Epithelial cell of esophagus (primary cell): ENCODE results near the gene BRF1.
A peak's percentile ranks its signal among the peaks of the same experiment; 100 is the strongest.

Experiments used
- DNase-seq: peaks from one replicate; pipeline ENCODE4 v3.0.0; 2010; ENCODE audit warnings: low read depth
- H3K4me3 ChIP-seq: 2 replicates; pipeline ENCODE4 v1.5.1; 2011; ENCODE audit warnings: mild to moderate bottlenecking, low read length, control low read depth
- TF ChIP-seq, protein P1 (sequence below): IDR thresholded peaks from 2 replicates; pipeline ENCODE4 v1.5.1; 2011; ENCODE audit warnings: low read depth, mild to moderate bottlenecking, low read length, control low read depth, inconsistent platforms; ENCODE audit not compliant: insufficient read depth; ENCODE audit errors: missing control alignments

The BRF1 gene

DNA sequence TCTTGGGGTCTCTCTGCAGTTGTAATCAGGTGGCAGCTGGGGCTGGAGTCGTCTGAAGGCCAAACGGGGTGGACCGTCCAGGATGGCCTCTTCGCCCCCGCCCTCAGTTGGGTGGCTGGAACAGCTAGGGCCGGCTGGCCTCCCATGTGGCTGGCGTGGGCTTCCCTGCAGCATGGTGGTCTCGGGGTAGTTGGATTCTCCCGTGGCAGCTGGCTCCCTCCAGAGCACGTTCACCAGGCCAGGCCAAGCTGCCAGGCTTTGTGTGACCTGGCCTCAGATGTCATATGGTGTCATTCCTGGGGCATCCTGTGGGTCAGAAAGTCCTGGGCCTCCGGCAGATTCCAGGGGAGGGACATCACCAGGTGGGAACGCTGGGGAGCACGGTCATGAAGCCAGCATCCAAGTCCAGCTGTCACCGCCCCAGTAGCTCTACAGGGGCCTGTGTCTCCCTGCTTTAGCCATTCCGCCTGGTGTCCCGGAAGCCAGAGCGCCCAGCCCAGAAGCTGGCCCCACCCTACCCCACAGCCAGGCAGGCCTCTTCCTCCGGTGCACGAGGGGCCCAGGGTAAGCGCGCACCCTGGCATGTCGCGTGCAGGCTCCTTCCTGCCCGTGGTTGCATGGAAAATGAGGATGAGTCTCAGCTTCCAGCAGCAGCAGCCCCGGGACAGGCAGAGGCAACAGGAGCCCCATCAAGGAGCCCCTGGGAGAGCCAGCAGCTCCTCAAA is 118.3 kb downstream of the BRF1 start:
- DNase-seq = peak; percentile 34
- H3K4me3 ChIP-seq = no peak overlapping the region
- TF ChIP-seq, protein P1, sequence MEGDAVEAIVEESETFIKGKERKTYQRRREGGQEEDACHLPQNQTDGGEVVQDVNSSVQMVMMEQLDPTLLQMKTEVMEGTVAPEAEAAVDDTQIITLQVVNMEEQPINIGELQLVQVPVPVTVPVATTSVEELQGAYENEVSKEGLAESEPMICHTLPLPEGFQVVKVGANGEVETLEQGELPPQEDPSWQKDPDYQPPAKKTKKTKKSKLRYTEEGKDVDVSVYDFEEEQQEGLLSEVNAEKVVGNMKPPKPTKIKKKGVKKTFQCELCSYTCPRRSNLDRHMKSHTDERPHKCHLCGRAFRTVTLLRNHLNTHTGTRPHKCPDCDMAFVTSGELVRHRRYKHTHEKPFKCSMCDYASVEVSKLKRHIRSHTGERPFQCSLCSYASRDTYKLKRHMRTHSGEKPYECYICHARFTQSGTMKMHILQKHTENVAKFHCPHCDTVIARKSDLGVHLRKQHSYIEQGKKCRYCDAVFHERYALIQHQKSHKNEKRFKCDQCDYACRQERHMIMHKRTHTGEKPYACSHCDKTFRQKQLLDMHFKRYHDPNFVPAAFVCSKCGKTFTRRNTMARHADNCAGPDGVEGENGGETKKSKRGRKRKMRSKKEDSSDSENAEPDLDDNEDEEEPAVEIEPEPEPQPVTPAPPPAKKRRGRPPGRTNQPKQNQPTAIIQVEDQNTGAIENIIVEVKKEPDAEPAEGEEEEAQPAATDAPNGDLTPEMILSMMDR = no peak

DNA sequence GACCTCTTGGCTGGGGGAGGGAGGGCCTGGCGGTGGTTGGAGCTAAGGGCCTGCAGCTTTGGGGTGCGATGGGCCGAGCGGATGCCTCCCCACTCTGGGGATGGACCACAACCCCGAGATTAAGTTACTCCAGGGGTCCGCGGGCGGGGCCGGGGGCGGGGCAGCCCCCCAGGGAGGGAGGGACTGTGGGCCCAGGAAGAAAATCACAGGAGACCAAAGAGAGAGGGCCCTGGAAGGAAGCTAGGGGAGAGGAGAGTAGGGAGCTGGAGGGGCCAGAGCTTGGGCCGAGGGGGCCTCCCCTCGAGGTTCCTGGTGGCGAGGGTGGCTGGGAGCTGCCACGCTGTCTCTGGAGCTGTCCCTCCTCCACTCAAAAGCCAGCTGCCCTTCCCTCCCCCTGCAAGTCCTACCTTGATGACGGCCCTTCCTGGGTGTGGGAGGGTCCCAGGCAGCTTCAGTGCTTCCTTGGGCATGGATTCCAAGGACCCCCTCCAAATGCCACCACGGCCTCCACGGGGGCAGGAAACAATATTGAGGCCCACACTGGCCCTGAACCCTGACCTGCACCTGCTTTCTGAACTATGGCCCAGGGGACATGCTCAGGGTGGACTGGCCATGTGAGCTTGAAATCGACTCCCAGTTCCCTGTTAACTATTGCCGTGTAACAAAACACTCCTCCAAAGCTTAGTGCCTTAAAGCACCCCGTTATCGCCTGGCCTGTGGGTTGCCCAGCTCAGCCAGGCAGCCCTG is 119.1 kb downstream of the BRF1 start:
- H3K4me3 ChIP-seq = no peak overlapping the region
- no peak for DNase-seq
- TF ChIP-seq, protein P1 = no peak

DNA sequence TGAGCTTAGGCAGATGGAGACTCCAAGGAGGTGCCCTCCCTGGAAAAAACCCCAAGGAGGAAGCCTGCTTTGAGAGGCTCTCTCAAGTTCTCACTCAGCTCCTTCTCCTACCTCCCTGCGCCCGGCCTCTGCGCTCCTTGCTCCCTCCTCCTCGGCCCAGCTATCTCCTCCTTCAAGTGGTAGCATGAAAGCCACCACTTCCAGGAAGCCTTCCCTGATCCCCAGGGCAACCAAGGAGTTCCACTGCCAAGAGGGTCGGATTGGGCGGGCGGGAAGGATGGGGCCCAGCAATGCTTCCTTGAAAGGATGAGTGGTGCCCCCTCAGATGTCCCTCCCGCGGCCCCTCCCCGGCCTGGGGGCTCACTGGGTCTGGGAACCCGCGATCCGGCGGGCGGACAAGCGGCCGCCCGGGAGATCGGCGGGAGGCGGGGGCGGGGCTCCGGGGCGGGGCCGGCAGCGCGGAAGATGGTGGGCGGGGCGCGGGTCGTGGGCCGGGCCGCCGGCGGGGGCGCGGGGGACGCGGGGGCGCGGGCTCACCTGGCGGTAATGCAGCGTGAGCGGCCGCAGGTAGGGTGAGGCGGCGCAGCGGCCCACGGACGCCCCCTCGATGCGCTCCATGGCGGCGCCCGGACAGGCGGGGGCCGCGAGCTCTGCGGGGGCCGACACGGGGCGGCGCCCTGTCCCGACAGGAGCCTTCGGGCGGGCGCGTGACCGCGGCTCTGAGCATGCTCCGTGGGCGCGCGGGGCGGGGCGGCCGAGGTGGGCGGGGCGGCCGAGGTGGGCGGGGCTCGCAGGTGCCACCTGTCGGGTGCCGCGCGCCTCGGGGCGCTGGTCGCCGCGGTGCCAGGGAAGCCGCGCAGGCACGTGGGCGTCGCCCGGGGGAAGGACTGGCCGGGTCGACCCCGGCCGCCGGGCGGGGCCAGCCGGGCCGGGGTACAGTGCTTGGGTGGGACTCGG is 119.9 kb downstream of the BRF1 start, which contains the start of gene NUDT14:
Gene NUDT14, minus strand, starts transcription at position 721 of the 957 bp plus-strand sequence. Its CDS starts 103 bp downstream, at position 618.
- TF ChIP-seq, protein P1 = no peak
- peak; percentile 83 for DNase-seq

DNA sequence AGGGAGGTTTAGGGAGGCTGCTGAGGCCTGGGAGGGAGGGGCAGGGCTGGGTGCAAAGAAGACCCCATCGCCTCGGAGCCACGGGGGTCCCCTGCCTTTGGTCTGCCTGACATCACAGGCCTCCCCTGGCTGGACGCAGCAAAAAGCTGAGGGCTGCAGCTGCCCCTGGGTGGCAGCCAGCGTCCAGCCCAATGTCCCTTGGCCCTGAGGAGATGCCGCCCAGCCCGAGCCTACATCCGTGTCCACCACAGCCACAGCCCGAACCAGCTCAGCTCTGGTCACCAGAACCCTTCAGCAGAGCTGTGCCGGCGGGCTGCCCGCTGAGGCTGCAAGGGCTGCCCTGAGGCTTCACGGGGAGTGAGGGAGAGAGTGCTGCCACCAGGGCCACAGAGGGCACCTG is 121.6 kb downstream of the BRF1 start:
- no peak for DNase-seq
- H3K4me3 ChIP-seq = no peak overlapping the region
- TF ChIP-seq, protein P1 = no peak

More for the DNA sequence above, 119.9 kb downstream of the BRF1 start, which contains the start of gene NUDT14:
- peak within 1 kb of the TSS; percentile 55 for H3K4me3 ChIP-seq

DNA sequence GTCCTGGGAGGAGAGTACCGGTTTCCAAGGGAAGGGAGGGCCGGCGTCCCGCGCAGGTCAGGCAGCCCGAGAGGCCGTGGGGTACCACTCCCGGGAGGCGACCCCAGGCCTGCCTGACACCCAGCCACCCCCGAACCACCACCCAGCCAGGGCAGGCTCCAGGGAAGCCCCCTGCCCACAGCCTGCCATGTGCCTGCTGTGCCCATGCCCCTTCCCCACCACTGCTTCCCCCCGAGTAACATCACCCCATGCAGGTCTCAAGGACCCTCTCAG is 122.0 kb downstream of the BRF1 start:
- DNase-seq = no peak
- TF ChIP-seq, protein P1 = no peak
- no peak overlapping the region for H3K4me3 ChIP-seq

DNA sequence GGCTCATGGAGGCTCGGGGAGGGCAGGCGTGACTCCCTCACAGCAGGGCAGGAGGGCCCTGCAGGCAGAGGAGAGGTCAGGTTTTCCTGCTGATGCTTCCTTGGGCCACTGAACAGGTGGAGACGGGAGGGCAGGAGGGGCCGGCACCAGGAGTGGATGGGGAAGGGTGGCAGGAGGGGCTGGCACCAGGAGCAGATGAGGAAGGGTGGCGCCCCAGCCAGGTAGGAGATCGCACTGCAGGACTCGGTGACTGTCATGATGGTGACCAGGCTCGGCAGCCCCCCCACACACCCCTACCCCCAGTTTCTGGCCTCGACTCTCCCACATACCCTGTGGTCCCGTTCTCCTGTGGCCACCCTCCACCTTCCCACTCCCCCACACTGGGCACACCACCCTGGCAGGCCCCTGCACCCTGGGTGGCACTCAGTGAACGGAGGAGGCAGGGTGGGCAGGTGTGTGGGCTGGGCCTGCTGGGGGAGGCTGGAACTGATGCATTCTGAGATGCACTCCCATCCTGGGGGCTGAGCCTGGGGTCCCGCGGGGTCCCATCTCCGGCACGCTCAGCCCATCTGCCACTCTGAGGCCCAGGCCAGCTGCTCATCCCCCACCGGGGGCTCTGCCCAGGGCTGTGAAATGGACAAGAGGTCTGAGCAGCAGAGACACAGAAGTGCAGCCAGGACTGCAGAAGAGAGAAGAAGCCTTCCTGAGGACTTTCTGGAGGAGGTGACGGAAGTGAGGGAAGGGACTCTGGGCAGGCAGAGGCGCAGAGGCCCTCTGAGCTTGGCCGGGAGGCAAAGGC is 122.5 kb downstream of the BRF1 start:
- no peak for DNase-seq
- no peak overlapping the region for H3K4me3 ChIP-seq
- TF ChIP-seq, protein P1 = no peak
